GM12865 (cell line): ENCODE results near the gene ENG.
"Not testable (repeated sequence)": the region's sequence is repeated elsewhere in the genome, so short reads cannot be mapped to it uniquely, and the experiment has no call there.

ENCODE experiments used
- DNase-seq: peaks from one replicate; pipeline ENCODE4 v3.0.0; 2010; ENCODE audit warnings: low read depth
- H3K4me3 ChIP-seq: 2 replicates; pipeline ENCODE4 v1.5.1; 2011; ENCODE audit warnings: mild to moderate bottlenecking, low read depth, low read length, control low read depth
- TF ChIP-seq, protein P1 (sequence below): IDR thresholded peaks from 2 replicates; pipeline ENCODE4 v1.5.1; 2011; ENCODE audit warnings: low read length, control low read depth, low read depth, inconsistent platforms; ENCODE audit not compliant: insufficient read depth; ENCODE audit errors: missing control alignments

Gene ENG

DNA sequence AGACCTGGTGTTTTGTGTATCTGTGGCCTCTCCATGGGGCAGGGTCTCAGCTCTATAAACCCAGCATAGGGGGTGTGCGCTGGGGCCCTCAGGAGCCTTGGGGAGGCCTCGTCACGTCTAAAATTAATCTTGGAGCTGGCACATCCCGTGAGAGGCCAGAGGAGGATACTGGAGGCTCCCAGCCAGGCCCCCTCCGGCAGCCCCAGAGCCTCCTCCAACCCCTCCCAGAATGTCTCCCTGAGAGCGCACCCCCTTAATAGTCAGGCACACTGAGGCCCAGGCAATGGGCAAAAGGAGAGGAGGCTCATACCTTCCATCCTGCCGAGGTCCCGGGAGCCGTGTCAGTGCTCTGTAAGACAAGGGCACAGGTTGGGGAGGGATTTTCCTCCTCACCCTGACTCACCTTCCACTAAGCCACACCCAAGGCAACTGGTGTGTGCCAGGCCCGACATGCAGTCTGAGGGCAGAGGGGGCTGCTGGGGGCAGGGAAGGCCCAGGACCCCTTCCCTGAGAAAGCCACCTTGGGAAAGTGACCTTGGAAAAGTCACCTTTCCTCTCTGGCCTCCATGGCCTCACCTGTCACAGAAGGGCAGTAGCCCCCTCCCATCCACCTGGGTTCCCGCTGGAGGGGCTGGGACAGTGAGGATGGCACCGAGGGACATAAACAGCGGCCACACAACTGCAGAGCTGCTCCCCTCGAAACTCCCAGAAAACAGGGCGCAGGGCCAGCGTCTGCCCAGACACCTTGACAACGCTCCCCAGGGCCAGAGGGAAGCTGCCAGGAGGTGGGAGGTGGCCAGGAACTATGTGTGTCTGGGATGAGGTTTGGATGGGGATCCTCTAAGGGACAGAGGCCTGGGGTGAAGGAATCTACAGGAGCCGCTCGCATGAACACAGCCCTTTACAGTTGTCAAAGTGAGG, 20.1 kb upstream of the ENG start:
- TF ChIP-seq, protein P1, sequence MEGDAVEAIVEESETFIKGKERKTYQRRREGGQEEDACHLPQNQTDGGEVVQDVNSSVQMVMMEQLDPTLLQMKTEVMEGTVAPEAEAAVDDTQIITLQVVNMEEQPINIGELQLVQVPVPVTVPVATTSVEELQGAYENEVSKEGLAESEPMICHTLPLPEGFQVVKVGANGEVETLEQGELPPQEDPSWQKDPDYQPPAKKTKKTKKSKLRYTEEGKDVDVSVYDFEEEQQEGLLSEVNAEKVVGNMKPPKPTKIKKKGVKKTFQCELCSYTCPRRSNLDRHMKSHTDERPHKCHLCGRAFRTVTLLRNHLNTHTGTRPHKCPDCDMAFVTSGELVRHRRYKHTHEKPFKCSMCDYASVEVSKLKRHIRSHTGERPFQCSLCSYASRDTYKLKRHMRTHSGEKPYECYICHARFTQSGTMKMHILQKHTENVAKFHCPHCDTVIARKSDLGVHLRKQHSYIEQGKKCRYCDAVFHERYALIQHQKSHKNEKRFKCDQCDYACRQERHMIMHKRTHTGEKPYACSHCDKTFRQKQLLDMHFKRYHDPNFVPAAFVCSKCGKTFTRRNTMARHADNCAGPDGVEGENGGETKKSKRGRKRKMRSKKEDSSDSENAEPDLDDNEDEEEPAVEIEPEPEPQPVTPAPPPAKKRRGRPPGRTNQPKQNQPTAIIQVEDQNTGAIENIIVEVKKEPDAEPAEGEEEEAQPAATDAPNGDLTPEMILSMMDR, result no peak
- no peak overlapping the region for H3K4me3 ChIP-seq
- no peak for DNase-seq

DNA sequence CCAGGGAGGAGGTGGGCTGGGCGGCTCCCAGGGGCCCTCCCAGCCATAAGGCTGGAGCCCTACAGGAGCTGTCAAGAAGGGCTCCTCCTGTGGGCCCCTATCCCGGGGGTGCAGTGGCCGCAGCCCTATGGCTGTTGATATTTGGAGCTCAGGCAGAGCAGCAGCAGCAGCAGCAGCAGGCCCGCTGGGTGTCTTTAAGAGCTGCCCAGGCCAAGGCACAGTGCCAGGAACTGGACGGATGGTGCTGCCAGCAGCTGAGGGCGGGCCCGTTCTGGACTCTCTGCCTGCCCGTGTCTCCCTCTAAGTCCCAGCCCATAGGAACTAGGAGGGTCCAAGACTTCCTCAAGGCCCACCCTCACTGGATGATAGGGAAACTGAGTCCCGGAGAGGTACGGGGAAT, 19.4 kb upstream of the ENG start:
- TF ChIP-seq, protein P1, result no peak
- DNase-seq, result no peak
- no peak overlapping the region for H3K4me3 ChIP-seq

DNA sequence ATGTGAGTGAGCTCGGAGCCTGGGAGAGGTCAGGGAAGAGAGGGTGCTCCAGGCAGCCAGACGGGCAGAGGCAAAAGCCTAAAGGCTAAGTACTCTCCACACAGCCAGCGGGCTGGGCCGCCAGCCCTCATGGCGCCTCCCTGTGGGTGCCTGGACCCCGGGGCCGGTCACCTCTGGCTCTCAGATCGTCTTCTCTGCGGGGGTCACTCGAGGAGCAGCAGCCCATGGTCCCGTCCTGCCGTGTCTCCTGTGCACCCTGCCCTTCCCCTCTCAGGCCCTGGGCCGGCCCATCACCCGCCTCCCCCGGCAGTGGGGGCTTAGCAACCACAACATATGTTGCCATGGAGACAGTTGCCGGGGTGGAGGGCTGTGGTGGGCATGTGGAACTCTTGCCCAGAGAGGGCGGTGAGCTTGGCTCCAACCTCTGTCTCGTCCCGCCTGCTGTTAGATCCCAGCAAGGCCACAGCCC, 18.8 kb upstream of the ENG start:
- DNase-seq, result no peak

DNA sequence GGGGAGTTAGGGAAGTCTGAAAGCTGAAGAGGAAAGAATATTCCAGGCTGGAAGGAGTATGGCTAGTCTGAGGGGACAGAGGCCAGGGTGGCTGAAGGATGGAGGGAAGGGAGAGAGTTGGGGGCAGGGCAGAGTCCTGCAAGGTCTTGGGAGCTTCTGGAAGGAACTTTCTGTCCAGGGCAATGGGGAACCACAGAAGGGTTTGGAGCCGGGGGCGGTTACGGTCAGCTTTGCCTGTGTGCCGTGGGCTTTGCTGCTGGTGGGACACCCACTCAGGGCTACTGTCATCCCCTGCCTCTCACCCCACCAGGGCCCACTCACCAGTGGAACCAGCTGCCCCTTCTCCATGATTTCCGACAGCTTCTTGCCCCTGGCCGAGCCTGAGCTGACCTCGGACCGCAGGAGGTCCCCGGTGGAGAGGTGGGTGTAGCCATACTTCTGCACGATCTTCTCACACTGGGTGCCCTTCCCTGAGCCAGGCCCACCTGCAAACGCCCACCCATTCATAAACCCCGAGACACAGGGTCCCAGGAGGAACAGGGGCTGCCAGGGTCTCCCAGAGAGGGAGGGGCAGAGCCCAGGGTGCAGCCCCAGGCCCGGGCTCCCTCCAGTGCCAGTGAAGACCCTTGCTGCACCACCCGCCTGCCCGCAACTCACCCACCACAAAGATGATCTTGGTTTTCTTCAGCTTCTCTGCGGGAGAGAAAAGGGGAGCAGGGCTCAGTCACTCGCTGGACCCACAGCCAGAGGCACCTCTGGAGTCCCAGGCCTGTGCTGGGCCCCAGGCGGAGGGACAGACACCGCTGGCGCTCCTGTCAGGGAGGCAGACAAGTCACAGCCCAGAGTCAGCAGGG, 18.1 kb upstream of the ENG start:
- TF ChIP-seq, protein P1, result no peak
- DNase-seq, result no peak
- no peak overlapping the region for H3K4me3 ChIP-seq

More for the DNA sequence above, 18.8 kb upstream of the ENG start:
- H3K4me3 ChIP-seq, result no peak overlapping the region
- TF ChIP-seq, protein P1, result no peak

DNA sequence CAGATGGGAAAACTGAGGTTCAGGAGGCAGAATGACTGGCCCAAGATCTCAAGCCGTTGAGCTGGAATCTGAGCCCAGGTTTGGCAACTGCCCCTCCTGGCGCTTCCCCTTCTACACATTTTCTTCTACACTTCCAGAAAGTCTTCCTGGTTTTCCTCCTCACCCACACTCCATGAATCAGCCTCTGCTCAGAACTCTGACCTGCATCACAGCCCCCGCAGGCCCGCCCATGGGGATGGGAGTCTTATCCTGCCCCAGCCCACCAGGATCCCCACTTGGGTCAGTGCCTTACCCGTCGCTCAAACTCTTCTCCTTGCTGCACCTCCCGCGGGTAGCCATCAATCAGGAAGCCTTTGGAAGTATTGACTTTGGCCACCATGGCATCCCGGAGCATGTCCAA, 17.1 kb upstream of the ENG start:
- H3K4me3 ChIP-seq, result no peak overlapping the region
- DNase-seq, result no peak
- TF ChIP-seq, protein P1, result no peak

DNA sequence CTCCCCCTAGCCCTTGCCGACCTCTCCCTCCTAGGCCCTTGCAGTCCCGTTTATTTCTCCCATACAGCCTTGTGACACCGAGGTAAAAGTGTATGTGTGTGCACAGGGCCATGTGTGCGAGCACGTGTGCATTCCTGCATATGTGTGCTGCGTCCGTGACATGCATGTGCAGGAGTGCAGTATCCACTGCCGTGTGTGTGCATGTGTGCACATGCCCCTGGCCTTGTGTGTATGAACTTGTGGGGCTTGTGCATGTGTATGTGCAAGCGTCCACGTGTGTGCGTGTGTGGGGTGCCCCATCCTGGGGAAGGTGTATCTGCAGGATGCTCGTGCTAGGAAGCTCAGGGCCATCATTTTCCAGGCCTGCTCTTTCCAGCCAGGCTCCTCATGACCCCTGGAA, 16.4 kb upstream of the ENG start:
- no peak for DNase-seq
- no peak overlapping the region for H3K4me3 ChIP-seq
- TF ChIP-seq, protein P1, result no peak

DNA sequence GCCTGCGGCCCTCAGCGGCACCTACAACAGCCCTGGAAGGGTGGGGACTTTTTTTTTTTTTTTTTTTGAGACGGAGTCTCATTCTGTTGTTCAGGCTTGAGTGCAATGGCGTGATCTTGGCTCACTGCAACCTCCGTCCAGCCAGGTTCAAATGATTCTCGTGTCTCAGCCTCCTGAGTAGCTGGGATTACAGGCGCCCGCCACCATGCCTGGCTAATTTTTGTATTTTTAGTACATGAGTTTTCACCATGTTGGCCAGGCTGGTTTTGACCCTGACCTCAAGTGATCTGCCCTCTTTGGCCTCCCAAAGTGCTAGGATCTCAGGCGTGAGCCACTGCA, 15.7 kb upstream of the ENG start:
- not testable (repeated sequence) for H3K4me3 ChIP-seq, DNase-seq
